ENCODE results near the gene RAB3GAP1. TPM values are rescaled to one million over a fixed set of nuclear protein-coding genes. Genes with fewer than 3 reads are reported as not detected.
"Not testable (repeated sequence)": the region's sequence is repeated elsewhere in the genome, so short reads cannot be mapped to it uniquely, and the experiment has no call there.

RAB3GAP1 gene
- total RNA-seq, 1 donor from 2014 or later: 71.2 TPM

DNA sequence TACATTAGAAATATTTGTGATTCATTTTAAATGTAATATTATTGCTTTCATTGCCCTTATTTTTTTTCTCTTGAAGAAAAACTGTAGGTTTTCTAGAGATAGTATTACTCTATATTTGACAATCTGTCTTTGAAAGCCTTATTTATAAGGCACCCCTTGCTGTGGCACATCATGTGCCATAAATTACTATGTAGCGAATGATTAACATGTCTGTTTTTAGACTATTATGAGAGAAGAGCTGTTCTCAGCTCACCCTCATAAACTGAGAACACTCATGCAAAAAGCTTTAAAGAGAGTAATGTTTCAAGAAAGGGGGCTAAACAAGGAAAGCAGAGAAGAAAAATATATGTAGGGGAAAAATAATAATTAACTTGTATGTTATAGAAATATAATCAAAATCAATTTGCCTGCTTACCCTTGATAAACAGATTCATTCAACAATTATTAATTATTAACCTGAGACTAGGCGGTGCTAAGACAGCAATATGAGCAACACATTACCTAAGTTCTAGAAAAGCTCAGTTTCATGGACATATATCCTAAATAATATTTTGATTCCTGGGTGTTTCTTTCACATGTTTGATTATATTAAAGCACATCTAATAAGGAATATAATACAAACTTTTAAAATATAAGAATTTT is 69.0 kb downstream of the RAB3GAP1 start:
- Histone ChIP-seq H3K4me3 (no peak overlapping the region), H4K20me1 (ENCODE audit: low read depth) (no peaks in the 10 kb centered on the region), H3K9me3 (ENCODE audit: low read depth) (no peaks in the 10 kb centered on the region), H3K79me2 (ENCODE audit: low read depth) (no peaks in the 10 kb centered on the region), H2AFZ (replicated peaks) (no peak overlapping the region), H3K36me3 (peaks cover 14% of the 10 kb centered on the region), H3F3A (ENCODE audit: low read depth) (no peaks in the 10 kb centered on the region), H3K27ac (no peak overlapping the region), H3K27me3 (no peaks in the 10 kb centered on the region), H3K9ac (no peak overlapping the region), H3K4me1 (no peaks in the 10 kb centered on the region), H3K4me2 (no peak overlapping the region)
- DNase-seq (ENCODE audit: low spot score): no peak
- Mint-ChIP-seq H3K27me3 (ENCODE audit: insufficient read depth, low read depth) (no peaks in the 10 kb centered on the region), H3K9me3 (no peaks in the 10 kb centered on the region), H3K4me1 (no peaks in the 10 kb centered on the region), H3K27ac (no peak overlapping the region), H3K36me3 (peaks cover 13% of the 10 kb centered on the region), H3K4me3 (no peak overlapping the region)
- TF ChIP-seq, protein P1, sequence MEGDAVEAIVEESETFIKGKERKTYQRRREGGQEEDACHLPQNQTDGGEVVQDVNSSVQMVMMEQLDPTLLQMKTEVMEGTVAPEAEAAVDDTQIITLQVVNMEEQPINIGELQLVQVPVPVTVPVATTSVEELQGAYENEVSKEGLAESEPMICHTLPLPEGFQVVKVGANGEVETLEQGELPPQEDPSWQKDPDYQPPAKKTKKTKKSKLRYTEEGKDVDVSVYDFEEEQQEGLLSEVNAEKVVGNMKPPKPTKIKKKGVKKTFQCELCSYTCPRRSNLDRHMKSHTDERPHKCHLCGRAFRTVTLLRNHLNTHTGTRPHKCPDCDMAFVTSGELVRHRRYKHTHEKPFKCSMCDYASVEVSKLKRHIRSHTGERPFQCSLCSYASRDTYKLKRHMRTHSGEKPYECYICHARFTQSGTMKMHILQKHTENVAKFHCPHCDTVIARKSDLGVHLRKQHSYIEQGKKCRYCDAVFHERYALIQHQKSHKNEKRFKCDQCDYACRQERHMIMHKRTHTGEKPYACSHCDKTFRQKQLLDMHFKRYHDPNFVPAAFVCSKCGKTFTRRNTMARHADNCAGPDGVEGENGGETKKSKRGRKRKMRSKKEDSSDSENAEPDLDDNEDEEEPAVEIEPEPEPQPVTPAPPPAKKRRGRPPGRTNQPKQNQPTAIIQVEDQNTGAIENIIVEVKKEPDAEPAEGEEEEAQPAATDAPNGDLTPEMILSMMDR (IDR thresholded peaks at IDR 0.05): no peak
- no peak for TF ChIP-seq EZH2phosphoT487 (IDR thresholded peaks at IDR 0.05)
- TF ChIP-seq EZH2 (IDR thresholded peaks at IDR 0.05): no peak

DNA sequence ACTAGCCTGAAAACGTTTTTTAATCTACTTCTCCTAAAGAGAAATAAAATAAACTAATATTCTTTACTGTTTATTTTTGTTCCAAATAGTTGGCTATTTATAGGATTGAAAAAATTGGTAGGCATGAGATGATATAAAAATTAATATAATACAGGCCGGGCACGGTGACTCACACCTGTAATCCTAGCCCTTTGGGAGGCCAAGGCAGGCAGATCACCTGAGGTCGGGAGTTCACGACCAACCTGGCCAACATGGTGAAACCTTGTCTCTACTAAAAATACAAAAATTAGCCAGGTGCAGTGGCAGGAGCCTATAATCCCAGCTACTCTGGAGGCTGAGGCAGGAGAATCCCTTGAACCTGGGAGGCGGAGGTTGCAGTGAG is 69.6 kb downstream of the RAB3GAP1 start:
- not testable (repeated sequence) for H3K9ac ChIP-seq; H3K79me2 ChIP-seq (ENCODE audit: low read depth); H3K27me3 Mint-ChIP-seq (ENCODE audit: insufficient read depth, low read depth); H3K4me2 ChIP-seq; H3K9me3 Mint-ChIP-seq; DNase-seq (ENCODE audit: low spot score); H3K4me1 ChIP-seq; H3K4me3 ChIP-seq; H3K4me3 Mint-ChIP-seq; H3F3A ChIP-seq (ENCODE audit: low read depth); H3K9me3 ChIP-seq (ENCODE audit: low read depth); H2AFZ ChIP-seq (replicated peaks); H3K4me1 Mint-ChIP-seq; H3K27me3 ChIP-seq; H3K27ac Mint-ChIP-seq; H4K20me1 ChIP-seq (ENCODE audit: low read depth); H3K27ac ChIP-seq
- H3K36me3 ChIP-seq: peaks cover 14% of the 10 kb centered on the region
- H3K36me3 Mint-ChIP-seq: peaks cover 13% of the 10 kb centered on the region

DNA sequence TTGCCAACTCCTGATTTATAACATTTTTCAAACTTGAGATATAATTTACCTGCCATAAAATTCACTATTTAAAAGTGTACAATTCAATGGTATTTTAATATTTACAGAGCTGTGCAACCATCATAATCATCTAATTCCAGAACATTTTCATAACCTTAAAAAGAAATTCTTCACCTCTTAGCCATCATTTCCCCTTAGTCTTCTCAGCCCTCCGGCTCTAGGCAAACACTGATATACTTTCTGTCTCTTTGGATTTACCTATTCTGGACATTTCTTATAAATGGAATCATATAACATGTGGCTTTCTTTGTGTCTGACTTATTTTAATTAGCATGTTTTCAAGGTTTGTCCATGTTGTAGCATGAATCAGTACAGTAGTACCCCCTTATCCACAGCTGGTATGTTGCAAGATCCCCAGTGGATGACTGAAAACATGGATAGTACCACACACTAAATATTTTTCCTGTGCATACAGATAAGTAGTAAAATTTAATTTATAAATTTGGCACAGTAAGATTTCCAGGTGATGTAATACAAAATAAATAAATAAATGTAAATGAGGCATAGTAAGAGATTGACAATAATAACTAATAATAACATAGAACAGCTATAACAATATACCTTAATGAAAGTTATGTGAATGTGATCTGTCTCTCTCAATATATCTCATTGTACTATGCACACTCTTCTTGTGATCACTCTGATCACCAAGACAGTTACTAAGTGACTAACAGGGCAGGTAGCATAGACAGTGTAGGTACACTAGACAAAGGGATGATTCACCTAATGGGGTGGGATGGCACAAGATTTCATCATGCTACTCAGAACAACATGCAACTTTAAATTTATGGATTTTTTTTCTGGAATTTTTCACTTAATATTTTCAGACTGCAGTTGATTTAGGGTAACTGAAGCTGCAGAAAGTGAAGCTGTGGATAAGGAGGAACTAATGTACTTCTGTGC is 73.1 kb downstream of the RAB3GAP1 start:
- Histone ChIP-seq H3K9ac (no peak overlapping the region), H3K4me2 (no peak overlapping the region), H3K4me1 (no peaks in the 10 kb centered on the region), H3K27ac (no peak overlapping the region), H2AFZ (replicated peaks) (no peak overlapping the region), H3F3A (ENCODE audit: low read depth) (no peaks in the 10 kb centered on the region), H4K20me1 (ENCODE audit: low read depth) (no peaks in the 10 kb centered on the region), H3K9me3 (ENCODE audit: low read depth) (no peaks in the 10 kb centered on the region), H3K79me2 (ENCODE audit: low read depth) (no peaks in the 10 kb centered on the region), H3K4me3 (no peak overlapping the region), H3K36me3 (peaks cover 11% of the 10 kb centered on the region), H3K27me3 (no peaks in the 10 kb centered on the region)
- Mint-ChIP-seq H3K36me3 (peaks cover 17% of the 10 kb centered on the region), H3K4me1 (no peaks in the 10 kb centered on the region), H3K27me3 (ENCODE audit: insufficient read depth, low read depth) (no peaks in the 10 kb centered on the region), H3K4me3 (no peak overlapping the region), H3K27ac (no peak overlapping the region), H3K9me3 (no peaks in the 10 kb centered on the region)
- DNase-seq (ENCODE audit: low spot score): no peak
- TF ChIP-seq EZH2phosphoT487 (IDR thresholded peaks at IDR 0.05): no peak
- no peak for TF ChIP-seq EZH2 (IDR thresholded peaks at IDR 0.05)
- TF ChIP-seq, protein P1 (IDR thresholded peaks at IDR 0.05): no peak

DNA sequence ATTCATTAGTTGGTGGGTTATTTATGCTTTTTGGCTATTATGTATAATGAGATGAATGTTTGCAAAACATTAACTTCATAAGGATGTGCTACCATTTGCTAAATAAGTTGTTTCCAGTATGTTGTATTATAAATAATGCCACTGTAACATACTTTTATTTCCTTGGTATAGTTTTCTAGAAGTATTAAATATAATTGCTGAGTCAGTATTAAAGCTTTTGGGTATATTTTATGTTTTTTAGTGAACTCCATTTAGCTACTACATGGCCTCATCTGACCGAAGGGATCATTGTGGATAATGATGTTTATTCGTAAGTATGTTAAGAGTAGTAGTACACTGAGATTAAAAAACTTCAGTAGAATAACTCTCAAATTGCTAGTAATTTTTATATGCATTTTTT is 73.8 kb downstream of the RAB3GAP1 start:
- no peaks in the 10 kb centered on the region for H3K27me3 Mint-ChIP-seq (ENCODE audit: insufficient read depth, low read depth)

More for the DNA sequence above, 73.8 kb downstream of the RAB3GAP1 start:
- Histone ChIP-seq H3K79me2 (ENCODE audit: low read depth) (no peaks in the 10 kb centered on the region), H3K9ac (no peak overlapping the region), H2AFZ (replicated peaks) (no peak overlapping the region), H3K4me3 (no peak overlapping the region), H3K27ac (no peak overlapping the region), H3K4me2 (no peak overlapping the region), H3K27me3 (no peaks in the 10 kb centered on the region), H3K9me3 (ENCODE audit: low read depth) (no peaks in the 10 kb centered on the region), H3K4me1 (peaks cover 6% of the 10 kb centered on the region), H4K20me1 (ENCODE audit: low read depth) (no peaks in the 10 kb centered on the region), H3F3A (ENCODE audit: low read depth) (no peaks in the 10 kb centered on the region), H3K36me3 (peaks cover 11% of the 10 kb centered on the region)
- Mint-ChIP-seq H3K4me1 (peaks cover 4% of the 10 kb centered on the region), H3K36me3 (peaks cover 21% of the 10 kb centered on the region), H3K4me3 (no peak overlapping the region), H3K27ac (no peak overlapping the region), H3K9me3 (no peaks in the 10 kb centered on the region)
- no peak for DNase-seq (ENCODE audit: low spot score)
- TF ChIP-seq EZH2phosphoT487 (IDR thresholded peaks at IDR 0.05) (no peak), EZH2 (IDR thresholded peaks at IDR 0.05) (no peak)
- TF ChIP-seq, protein P1 (IDR thresholded peaks at IDR 0.05): no peak
